Measurements from ENCODE around the gene AUTS2.

DNA sequence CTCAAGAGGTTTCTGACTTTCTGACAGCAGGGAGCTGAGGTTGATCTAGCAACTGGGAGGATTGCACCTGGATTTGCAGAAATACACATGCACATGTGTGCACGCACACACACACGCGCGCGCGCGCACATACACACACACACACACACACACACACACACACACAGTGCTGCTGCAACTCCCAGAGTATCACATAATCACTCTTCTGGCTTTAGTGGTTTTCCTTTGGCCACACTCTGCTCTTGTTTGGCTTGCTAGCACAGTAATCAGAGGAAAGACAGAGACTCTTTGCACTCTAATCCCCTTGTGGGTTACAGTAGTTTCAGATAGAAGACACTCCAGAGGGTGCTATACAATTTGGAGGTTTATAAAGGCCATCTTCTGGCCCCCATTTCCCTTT is 705.0 kb downstream of the AUTS2 start:
- TF ChIP-seq, protein P1, sequence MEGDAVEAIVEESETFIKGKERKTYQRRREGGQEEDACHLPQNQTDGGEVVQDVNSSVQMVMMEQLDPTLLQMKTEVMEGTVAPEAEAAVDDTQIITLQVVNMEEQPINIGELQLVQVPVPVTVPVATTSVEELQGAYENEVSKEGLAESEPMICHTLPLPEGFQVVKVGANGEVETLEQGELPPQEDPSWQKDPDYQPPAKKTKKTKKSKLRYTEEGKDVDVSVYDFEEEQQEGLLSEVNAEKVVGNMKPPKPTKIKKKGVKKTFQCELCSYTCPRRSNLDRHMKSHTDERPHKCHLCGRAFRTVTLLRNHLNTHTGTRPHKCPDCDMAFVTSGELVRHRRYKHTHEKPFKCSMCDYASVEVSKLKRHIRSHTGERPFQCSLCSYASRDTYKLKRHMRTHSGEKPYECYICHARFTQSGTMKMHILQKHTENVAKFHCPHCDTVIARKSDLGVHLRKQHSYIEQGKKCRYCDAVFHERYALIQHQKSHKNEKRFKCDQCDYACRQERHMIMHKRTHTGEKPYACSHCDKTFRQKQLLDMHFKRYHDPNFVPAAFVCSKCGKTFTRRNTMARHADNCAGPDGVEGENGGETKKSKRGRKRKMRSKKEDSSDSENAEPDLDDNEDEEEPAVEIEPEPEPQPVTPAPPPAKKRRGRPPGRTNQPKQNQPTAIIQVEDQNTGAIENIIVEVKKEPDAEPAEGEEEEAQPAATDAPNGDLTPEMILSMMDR (optimal IDR thresholded peaks at IDR 0.05 in 1 of 3, IDR thresholded peaks at IDR 0.05 in 1 of 3, conservative IDR thresholded peaks at IDR 0.05 in 1 of 3; ENCODE audit: extremely low read depth in 1 of 3, insufficient read depth in 2 of 3, low read length in 3 of 3): no peak
- TF ChIP-seq EZH2 (IDR thresholded peaks at IDR 0.05; ENCODE audit: low read length): no peak
